GM21447 (cell line): ENCODE data around the gene SPTB.

Experiments
- ATAC-seq: cut with Tn5 transposase; IDR thresholded peaks from one replicate; pipeline ENCODE4 v1.9.1; 2021; ENCODE audit not compliant: unreplicated experiment

The SPTB gene

GRCh38 chr14:64755781-64756221, 123.9 kb downstream of the SPTB start:
- no peak for ATAC-seq

GRCh38 chr14:64754685-64755084, 125.0 kb downstream of the SPTB start:
- ATAC-seq: no peak

GRCh38 chr14:64753999-64754398, 125.7 kb downstream of the SPTB start:
- no peak for ATAC-seq

GRCh38 chr14:64753374-64753773, 126.3 kb downstream of the SPTB start:
- no peak for ATAC-seq

- no peak for ATAC-seq
Measured at GRCh38 chr14:64752909-64753308, 126.8 kb downstream of the SPTB start.

GRCh38 chr14:64748995-64749714, 130.6 kb downstream of the SPTB start:
- ATAC-seq: no peak

GRCh38 chr14:64748521-64748920, 131.2 kb downstream of the SPTB start:
- no peak for ATAC-seq

- no peak for ATAC-seq
Measured at GRCh38 chr14:64747327-64747726, 132.4 kb downstream of the SPTB start.

GRCh38 chr14:64746298-64747250, 133.1 kb downstream of the SPTB start:
- ATAC-seq: no peak

- ATAC-seq: no peak
Measured at GRCh38 chr14:64745511-64746091, 134.1 kb downstream of the SPTB start.

- no peak for ATAC-seq
Measured at GRCh38 chr14:64743061-64743460, 136.6 kb downstream of the SPTB start.

- ATAC-seq: no peak
Measured at GRCh38 chr14:64741961-64742360, 137.7 kb downstream of the SPTB start.

GRCh38 chr14:64741200-64741599, 138.5 kb downstream of the SPTB start:
- ATAC-seq: no peak

GRCh38 chr14:64738281-64738804, 141.4 kb downstream of the SPTB start:
- no peak for ATAC-seq

GRCh38 chr14:64737391-64738280, 142.1 kb downstream of the SPTB start:
- ATAC-seq: no peak

GRCh38 chr14:64736271-64737169, 143.2 kb downstream of the SPTB start:
- ATAC-seq: no peak

GRCh38 chr14:64734990-64735389, 144.7 kb downstream of the SPTB start:
- no peak for ATAC-seq

GRCh38 chr14:64733899-64734298, 145.8 kb downstream of the SPTB start:
- ATAC-seq: no peak

- ATAC-seq: no peak
Measured at GRCh38 chr14:64733321-64733720, 146.4 kb downstream of the SPTB start.
